Peyer's patch (tissue), 4 donors: Measurements from ENCODE around the gene BBS9.

Experiments
- CTCF ChIP-seq, 6 experiments: fragments of 450-650 bp in 4 of 6; fragments of 200-600 bp in 2 of 6; sonication (generic) in 1 of 6; IDR thresholded peaks; one replicate each; pipeline ENCODE4 v1.5.1; 2017 to 2019; ENCODE audit warnings: antibody characterized with exemption in 6 of 6, mild to moderate bottlenecking in 3 of 6, moderate library complexity in 1 of 6
- POLR2A ChIP-seq, 2 donors: fragments of 450-650 bp; IDR thresholded peaks; one replicate each; pipeline ENCODE4 v1.5.1; 2017; ENCODE audit warnings: antibody characterized with exemption in 2 of 2, mild to moderate bottlenecking in 2 of 2, moderate library complexity in 2 of 2

- TF ChIP-seq CTCF (IDR thresholded peaks at IDR 0.05) (no peak), POLR2A (IDR thresholded peaks at IDR 0.05) (no peak)
Observed at GRCh38 chr7:33410266-33410665, 280.9 kb downstream of the BBS9 start.
